GM13977 (cell line): ENCODE measurements around the gene CTTNBP2.

ENCODE experiments used
- DNase-seq: peaks from one replicate; pipeline ENCODE4 v3.0.0; 2012; ENCODE audit warnings: low spot score
- CTCF ChIP-seq: IDR thresholded peaks from 2 replicates; pipeline ENCODE4 v1.5.1; 2012; ENCODE audit warnings: mild to moderate bottlenecking, control low read depth; ENCODE audit not compliant: insufficient read depth; ENCODE audit errors: extremely low read depth, missing control alignments
- in situ Hi-C: fragments of 300-500 bp; cut with MboI; formaldehyde crosslinking; loops from one replicate; pipeline ENCODE4 v1.12.0; 2022; ENCODE audit warnings: low sequenced_read_pairs, low pct_unique_long_range_greater_than_20kb, mixed read lengths, inconsistent platforms; ENCODE audit not compliant: unreplicated experiment

The CTTNBP2 gene

GRCh38 chr7:117707080-117707479 is 166.2 kb downstream of the CTTNBP2 start:
- DNase-seq: no peak
- TF ChIP-seq CTCF: no peak
- in situ Hi-C loops: loop anchor here (25.0 kb wide), 1 partner anchor 245 kb away; no protein-coding TSS in a partner anchor

DNA sequence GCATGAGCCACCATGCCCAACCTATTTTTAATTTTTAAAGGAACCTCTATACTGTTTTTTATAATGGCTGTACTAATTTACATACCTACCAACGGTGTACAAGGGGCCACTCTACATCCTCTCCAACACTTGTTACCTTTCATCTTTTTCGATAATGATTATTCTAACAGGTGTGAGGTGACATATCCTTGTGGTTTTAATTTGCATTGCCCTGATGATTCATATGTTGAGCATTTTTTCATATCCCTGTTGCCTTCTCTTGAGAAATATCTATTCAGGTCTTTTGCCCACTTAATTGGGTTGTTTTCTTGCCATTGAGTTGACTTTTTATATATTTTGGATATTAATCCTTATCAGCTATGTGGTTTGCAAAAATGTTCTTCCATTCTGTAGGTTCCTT is 167.0 kb downstream of the CTTNBP2 start:
- no peak for DNase-seq
- TF ChIP-seq CTCF: no peak
- in situ Hi-C loops: loop anchor here (25.0 kb wide), 1 partner anchor 244 kb away; no protein-coding TSS in a partner anchor

DNA sequence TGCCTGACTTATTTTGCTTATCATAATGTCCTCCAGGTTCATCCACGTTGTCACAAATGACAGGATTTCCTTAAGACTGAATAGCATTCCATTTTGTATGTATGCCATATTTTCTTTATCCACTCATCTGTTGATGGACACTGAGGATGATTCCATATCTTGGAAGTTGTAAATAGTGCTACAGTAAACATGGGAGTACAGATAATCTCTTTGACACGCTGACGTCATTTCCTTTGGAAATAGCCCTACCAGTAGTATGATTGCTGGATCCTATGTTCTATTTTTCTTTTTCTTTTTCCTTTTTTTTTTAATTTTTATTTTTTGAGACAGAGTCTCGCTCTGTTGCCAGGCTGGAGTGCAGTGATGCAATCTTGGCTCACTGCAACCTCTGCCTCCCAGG is 167.6 kb downstream of the CTTNBP2 start:
- DNase-seq: no peak
- TF ChIP-seq CTCF: no peak
- in situ Hi-C loops: loop anchor here (25.0 kb wide), 1 partner anchor 243 kb away; no protein-coding TSS in a partner anchor

GRCh38 chr7:117704063-117704462 is 169.2 kb downstream of the CTTNBP2 start:
- DNase-seq: no peak
- TF ChIP-seq CTCF: no peak
- in situ Hi-C loops: loop anchor here (25.0 kb wide), 1 partner anchor 242 kb away; no protein-coding TSS in a partner anchor

- no peak for TF ChIP-seq CTCF
Observed at GRCh38 chr7:117698018-117698417, 175.2 kb downstream of the CTTNBP2 start.

GRCh38 chr7:117692338-117692737 is 180.9 kb downstream of the CTTNBP2 start:
- no peak for TF ChIP-seq CTCF
- no peak for DNase-seq
- in situ Hi-C loops: no loop called here

More at GRCh38 chr7:117698018-117698417, 175.2 kb downstream of the CTTNBP2 start:
- DNase-seq: no peak
- in situ Hi-C loops: no loop called here

- no peak for DNase-seq
- TF ChIP-seq CTCF: no peak
- in situ Hi-C loops: no loop called here
Observed at GRCh38 chr7:117690147-117690546, 183.1 kb downstream of the CTTNBP2 start.
